ENCODE data around the gene DOCK2. TPM values are rescaled to one million over a fixed set of nuclear protein-coding genes. Genes with fewer than 3 reads are reported as not detected.

DOCK2 gene
- total and polyA plus RNA-seq, 8 donors, result 0.73 to 15.6 (median 1.7) TPM

- ATAC-seq (no peak), FAIRE-seq (no peak)
- TF ChIP-seq CTCF (IDR thresholded peaks at IDR 0.05), result no peak
These were observed 199.9 kb downstream of the DOCK2 start for GRCh38 chr5:169836835-169837536.

GRCh38 chr5:169837686-169838085, 200.6 kb downstream of the DOCK2 start:
- DNase-seq (no peak), ATAC-seq (no peak), FAIRE-seq (no peak)
- Histone ChIP-seq H3K27me3 (no peaks in the 10 kb centered on the region), H3K4me3 (no peak overlapping the region), H3K36me3 (no peaks in the 10 kb centered on the region), H3K27ac (no peak overlapping the region), H3K9me3 (no peaks in the 10 kb centered on the region), H3K4me1 (no peaks in the 10 kb centered on the region)
- TF ChIP-seq CTCF (IDR thresholded peaks at IDR 0.05), result no peak
- intact Hi-C loops (cut with DNase I), result no loop called here

More at GRCh38 chr5:169836835-169837536, 199.9 kb downstream of the DOCK2 start:
- H3K4me1 ChIP-seq, result no peaks in the 10 kb centered on the region
- H3K27me3 ChIP-seq, result no peaks in the 10 kb centered on the region
- no peak for DNase-seq
- WGBS, 2 donors, result 43 to 47% methylated on average over 3 of the region's 3 CpGs
- intact Hi-C loops (cut with DNase I), result no loop called here
- no peaks in the 10 kb centered on the region for H3K36me3 ChIP-seq
- no peaks in the 10 kb centered on the region for H3K9me3 ChIP-seq
- H3K27ac ChIP-seq, result no peak overlapping the region
- H3K4me3 ChIP-seq, result no peak overlapping the region

GRCh38 chr5:169838688-169839087, 201.6 kb downstream of the DOCK2 start:
- no peak for DNase-seq
- 83 to 84% methylated on average over 3 of the region's 3 CpGs for WGBS, 2 donors
- no peak for ATAC-seq

GRCh38 chr5:169840405-169840804, 203.3 kb downstream of the DOCK2 start:
- DNase-seq, result no peak
- intact Hi-C loops (cut with DNase I), result no loop called here
- WGBS, 2 donors, result 89 to 91% methylated on average over 3 of the region's 3 CpGs
- H3K4me1 ChIP-seq, result no peaks in the 10 kb centered on the region
- no peaks in the 10 kb centered on the region for H3K27me3 ChIP-seq
- no peak for ATAC-seq
- FAIRE-seq, result no peak
- H3K4me3 ChIP-seq, result no peak overlapping the region
- no peaks in the 10 kb centered on the region for H3K36me3 ChIP-seq
- no peak for TF ChIP-seq CTCF (IDR thresholded peaks at IDR 0.05)
- no peak overlapping the region for H3K27ac ChIP-seq
- H3K9me3 ChIP-seq, result no peaks in the 10 kb centered on the region

More at GRCh38 chr5:169838688-169839087, 201.6 kb downstream of the DOCK2 start:
- no peak overlapping the region for H3K27ac ChIP-seq
- H3K4me1 ChIP-seq, result no peaks in the 10 kb centered on the region
- H3K4me3 ChIP-seq, result no peak overlapping the region
- no peak for TF ChIP-seq CTCF (IDR thresholded peaks at IDR 0.05)
- no peaks in the 10 kb centered on the region for H3K27me3 ChIP-seq
- H3K9me3 ChIP-seq, result no peaks in the 10 kb centered on the region
- no peaks in the 10 kb centered on the region for H3K36me3 ChIP-seq
- intact Hi-C loops (cut with DNase I), result no loop called here
- no peak for FAIRE-seq

- Histone ChIP-seq H3K4me3 (no peak overlapping the region), H3K36me3 (no peaks in the 10 kb centered on the region), H3K9me3 (no peaks in the 10 kb centered on the region), H3K4me1 (no peaks in the 10 kb centered on the region), H3K27me3 (no peaks in the 10 kb centered on the region), H3K27ac (no peak overlapping the region)
- TF ChIP-seq CTCF (IDR thresholded peaks at IDR 0.05), result no peak
- ATAC-seq (no peak), DNase-seq (no peak), FAIRE-seq (no peak)
- intact Hi-C loops (cut with DNase I), result no loop called here
These were observed 205.6 kb downstream of the DOCK2 start for GRCh38 chr5:169842699-169843098.
